Spleen (tissue), 11 donors: ENCODE results near the gene LRFN2. TPM values are rescaled to one million over a fixed set of nuclear protein-coding genes. Genes with fewer than 3 reads are reported as not detected.

Experiments
- DNase-seq: peaks from one replicate; pipeline ENCODE4 v3.0.0-alpha.2; 2020
- H3K27ac ChIP-seq, 8 donors: fragments of 200-600 bp; sonication (generic) in 7 of 8; 1 replicate in 4 of 8; 2 replicates in 4 of 8; pipeline versions ENCODE4 v1.5.0 to v1.8.0; 2016 to 2021; ENCODE audit warnings: inconsistent platforms in 4 of 8, mild to moderate bottlenecking in 4 of 8, moderate library complexity in 1 of 8
- H3K27me3 ChIP-seq, 7 donors: fragments of 200-600 bp; sonication (generic) in 6 of 7; replicated peaks in 1 of 7; 1 replicate in 4 of 7; 2 replicates in 3 of 7; pipeline versions ENCODE4 v1.5.0 to v1.8.0; 2016 to 2021; ENCODE audit warnings: inconsistent platforms in 3 of 7, mild to moderate bottlenecking in 1 of 7
- H3K36me3 ChIP-seq, 6 donors: fragments of 200-600 bp; sonication (generic) in 5 of 6; 1 replicate in 4 of 6; 2 replicates in 2 of 6; pipeline versions ENCODE4 v1.5.0 to v1.8.0; 2016 to 2021; ENCODE audit warnings: inconsistent platforms in 2 of 6
- H3K4me1 ChIP-seq, 6 donors: fragments of 200-600 bp; sonication (generic) in 5 of 6; 1 replicate in 3 of 6; 2 replicates in 3 of 6; pipeline versions ENCODE4 v1.5.0 to v1.8.0; 2016 to 2021; ENCODE audit warnings: inconsistent platforms in 3 of 6
- H3K4me3 ChIP-seq, 8 donors: fragments of 200-600 bp; sonication (generic) in 7 of 8; 1 replicate in 4 of 8; 2 replicates in 4 of 8; pipeline versions ENCODE4 v1.5.0 to v1.8.0; 2016 to 2021; ENCODE audit warnings: inconsistent platforms in 4 of 8, mild to moderate bottlenecking in 4 of 8, moderate library complexity in 2 of 8
- H3K9me3 ChIP-seq, 8 donors: fragments of 200-600 bp; sonication (generic) in 7 of 8; 1 replicate in 4 of 8; 2 replicates in 4 of 8; pipeline versions ENCODE4 v1.5.0 to v1.8.0; 2016 to 2021; ENCODE audit warnings: inconsistent platforms in 4 of 8
- CTCF ChIP-seq, 11 experiments: fragments of 200-600 bp in 7 of 11; fragments of 450-650 bp in 4 of 11; sonication (generic) in 4 of 11; IDR thresholded peaks in 8 of 11; conservative IDR thresholded peaks in 3 of 11; 1 replicate in 7 of 11; 2 replicates in 4 of 11; pipeline versions ENCODE4 v1.4.0 to v1.8.0; 2016 to 2021; ENCODE audit warnings: antibody characterized with exemption in 11 of 11, inconsistent platforms in 4 of 11, mild to moderate bottlenecking in 1 of 11
- POLR2A ChIP-seq, 3 donors: fragments of 450-650 bp; IDR thresholded peaks; one replicate each; pipeline ENCODE4 v1.5.1; 2017; ENCODE audit warnings: antibody characterized with exemption in 3 of 3, mild to moderate bottlenecking in 1 of 3
- POLR2AphosphoS5 ChIP-seq, 3 donors: sonication (generic); formaldehyde crosslinking; IDR thresholded peaks; one replicate each; pipeline ENCODE4 v1.5.1; 2017; ENCODE audit warnings: antibody characterized with exemption in 3 of 3
- WGBS, 5 donors: extraction: QIAGEN DNeasy Blood & Tissue Kit in 3 of 5; methylation state at CpG; one replicate each; pipeline versions ENCODE4 v1.1.5 to v1.1.7; 2013 to 2018; 5-methylcytosine and 5-hydroxymethylcytosine counted together
- intact Hi-C: fragments of 100-400 bp; cut with DNase I; formaldehyde crosslinking; loops from one replicate; pipeline ENCODE4 v1.15.0; 2023; ENCODE audit warnings: low total_unique reads
- polyA plus RNA-seq, 3 donors: library from polyadenylated mRNA; stranded (reverse); fragments of 200-250 nt; gene quantifications; one replicate each; pipeline ENCODE4 v1.2.1, GENCODE V29; 2013
- total RNA-seq, 7 donors: library from RNA; depleted of rRNA in 3 of 7; stranded (reverse); fragments of >200 nt in 3 of 7; fragmentation: NEBNext Ultra II Directional in 4 of 7; extraction: Animal tissue kit (Norgen Biotek cat#: 25700) in 4 of 7; gene quantifications; one replicate each; pipeline versions ENCODE4 v1.1.0 to v1.2.1, GENCODE V29; 2016 to 2021
- donor health status: healthy with polysubstance abuse.
- donor health status: DM: no; HTN: no; CAD: no; lungs with moderate emphysema.
- donor health status: DM: no; HTN: no; CAD: no.
- donor health status: Bipolar disorder and iron deficiency.
- donor health status: healthy.
- donor health status: DM: no; HTN: no; CAD: no.
- donor health status: DM: yes; HTN: yes; CAD: no.

Gene LRFN2
- total and polyA plus RNA-seq, 10 donors, result 0.05 to 6.0 (median 1.3) TPM

DNA sequence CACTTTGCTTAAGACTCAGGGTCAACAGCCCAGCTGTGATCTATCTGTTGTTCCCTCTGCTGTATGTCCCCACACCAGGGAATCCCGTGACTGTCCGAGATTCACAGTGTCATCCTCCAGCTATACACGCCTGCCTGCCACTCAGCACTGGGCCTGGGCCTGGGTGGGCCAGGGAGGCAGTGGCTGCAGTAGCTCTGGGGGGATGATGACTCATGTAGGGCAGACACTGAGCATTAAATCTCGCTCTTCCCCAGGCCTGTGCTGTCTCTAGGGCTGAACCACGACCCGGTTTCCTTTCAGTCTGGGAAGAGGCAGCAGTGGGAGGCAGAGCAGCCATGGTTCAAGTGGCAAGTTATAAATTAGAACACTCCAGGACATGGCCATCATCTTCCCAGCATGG is 173.9 kb downstream of the LRFN2 start:
- Histone ChIP-seq H3K27ac (no peak overlapping the region), H3K4me3 (no peak overlapping the region), H3K9me3 (no peaks in the 10 kb centered on the region), H3K36me3 (no peaks in the 10 kb centered on the region), H3K27me3 (no peaks in the 10 kb centered on the region), H3K4me1 (no peaks in the 10 kb centered on the region)
- TF ChIP-seq POLR2AphosphoS5 (IDR thresholded peaks at IDR 0.05) (no peak), POLR2A (IDR thresholded peaks at IDR 0.05) (no peak), CTCF (IDR thresholded peaks at IDR 0.05 in 8 of 11, conservative IDR thresholded peaks at IDR 0.05 in 3 of 11) (no peak)
- no peak for DNase-seq
- intact Hi-C loops, result no loop called here
- 67 to 74% (median 71%) methylated on average over 5 to 6 of the region's 6 CpGs for WGBS, 5 donors

- no peaks in the 10 kb centered on the region for H3K27me3 ChIP-seq
- 72 to 87% (median 75%) methylated on average over 6 of the region's 6 CpGs for WGBS, 5 donors
- no peak for DNase-seq
- no peak overlapping the region for H3K4me3 ChIP-seq
- H3K4me1 ChIP-seq, result no peaks in the 10 kb centered on the region
- intact Hi-C loops, result no loop called here
- no peaks in the 10 kb centered on the region for H3K9me3 ChIP-seq
- TF ChIP-seq POLR2A (IDR thresholded peaks at IDR 0.05) (no peak), POLR2AphosphoS5 (IDR thresholded peaks at IDR 0.05) (no peak), CTCF (IDR thresholded peaks at IDR 0.05 in 8 of 11, conservative IDR thresholded peaks at IDR 0.05 in 3 of 11) (no peak)
- H3K36me3 ChIP-seq, result no peaks in the 10 kb centered on the region
- no peak overlapping the region for H3K27ac ChIP-seq
Measured at GRCh38 chr6:40411881-40412280, 175.3 kb downstream of the LRFN2 start.

DNA sequence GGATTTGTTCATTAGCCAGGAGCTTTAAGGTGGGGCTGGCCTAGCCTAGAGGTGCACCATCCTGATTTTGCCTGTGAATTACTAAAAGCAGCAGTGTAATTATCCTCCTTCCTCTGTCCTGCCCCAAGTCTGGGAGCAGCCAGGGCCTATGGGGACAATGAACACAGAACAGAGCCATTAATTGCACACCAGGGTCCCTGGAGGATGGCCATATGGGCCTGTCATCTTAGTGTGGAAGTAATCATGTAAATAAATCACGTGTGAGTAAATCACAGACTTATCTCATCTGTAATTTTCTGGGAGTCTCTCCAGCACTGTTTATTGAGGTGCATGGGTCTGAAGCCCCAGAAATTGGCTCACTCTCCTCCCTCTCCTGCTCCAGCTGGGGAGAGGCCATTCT is 176.3 kb downstream of the LRFN2 start:
- 41 to 88% (median 63%) methylated on average over 1 of the region's 1 CpG for WGBS, 5 donors
- H3K36me3 ChIP-seq, result no peaks in the 10 kb centered on the region
- DNase-seq, result no peak
- no peaks in the 10 kb centered on the region for H3K27me3 ChIP-seq
- no peaks in the 10 kb centered on the region for H3K4me1 ChIP-seq
- H3K4me3 ChIP-seq, result no peak overlapping the region
- intact Hi-C loops, result no loop called here
- H3K27ac ChIP-seq, result no peak overlapping the region
- TF ChIP-seq CTCF (IDR thresholded peaks at IDR 0.05 in 8 of 11, conservative IDR thresholded peaks at IDR 0.05 in 3 of 11), result no peak
- TF ChIP-seq POLR2AphosphoS5 (IDR thresholded peaks at IDR 0.05), result no peak
- no peak for TF ChIP-seq POLR2A (IDR thresholded peaks at IDR 0.05)
- H3K9me3 ChIP-seq, result no peaks in the 10 kb centered on the region

- Histone ChIP-seq H3K4me1 (no peaks in the 10 kb centered on the region), H3K36me3 (no peaks in the 10 kb centered on the region), H3K27ac (no peak overlapping the region), H3K4me3 (no peak overlapping the region), H3K27me3 (no peaks in the 10 kb centered on the region), H3K9me3 (no peaks in the 10 kb centered on the region)
- intact Hi-C loops, result no loop called here
- DNase-seq, result no peak
- TF ChIP-seq POLR2AphosphoS5 (IDR thresholded peaks at IDR 0.05) (no peak), CTCF (IDR thresholded peaks at IDR 0.05 in 8 of 11, conservative IDR thresholded peaks at IDR 0.05 in 3 of 11) (no peak), POLR2A (IDR thresholded peaks at IDR 0.05) (no peak)
- WGBS, 5 donors, result 61 to 79% (median 64%) methylated on average over 9 of the region's 9 CpGs
Measured at GRCh38 chr6:40409716-40410397, 177.3 kb downstream of the LRFN2 start.
